Activated CD8-positive, alpha-beta memory T cell treated with anti-CD3 and anti-CD28 coated beads, Interleukin-2, amount 50 U/mL, for 24 hours (primary cell): ENCODE measurements around the gene SLC4A5.

ENCODE experiments used
- DNase-seq: peaks from one replicate; pipeline ENCODE4 v3.0.0-alpha.2; 2020; ENCODE audit errors: extremely low read depth

The SLC4A5 gene

DNA sequence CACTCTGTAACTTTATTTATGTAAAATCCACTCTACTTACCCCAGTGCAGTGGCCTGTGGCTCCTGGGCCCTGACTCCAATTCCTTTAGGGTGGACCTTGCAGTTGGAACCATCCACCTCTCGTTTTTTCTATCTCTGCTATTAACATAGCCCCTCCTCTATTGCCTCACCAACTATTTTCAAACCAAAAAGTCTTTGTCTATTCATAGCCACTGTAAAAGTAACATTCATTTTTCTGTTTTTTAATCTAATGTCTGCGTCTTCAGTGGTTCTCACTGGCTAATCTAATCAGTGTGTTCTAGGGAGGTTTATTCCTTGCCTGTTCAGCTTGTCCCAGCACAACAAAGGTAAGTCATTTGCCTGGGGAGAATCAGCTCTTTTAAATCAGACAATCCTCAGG is at the start of gene SLC4A5:
Gene SLC4A5 (minus strand): TSS at position 101 of the 400 bp plus-strand sequence. CDS start 28,393 bp downstream, outside the sequence.
- no peak for DNase-seq

DNA sequence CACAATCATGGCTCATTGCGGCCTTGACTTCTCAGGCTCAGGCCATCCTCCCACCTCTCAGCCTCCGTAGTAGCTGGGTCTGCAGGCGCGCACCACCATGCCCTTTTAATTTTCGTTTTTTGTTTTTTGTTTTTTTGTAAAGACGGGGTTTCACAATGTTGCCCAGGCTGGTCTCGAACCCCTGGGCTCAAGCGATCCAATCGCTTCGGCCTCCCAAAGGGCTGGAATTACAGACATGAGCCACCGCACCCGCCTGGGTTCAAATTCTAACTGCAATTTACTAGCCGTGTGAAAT is 49.2 kb upstream of the SLC4A5 start:
- no peak for DNase-seq

DNA sequence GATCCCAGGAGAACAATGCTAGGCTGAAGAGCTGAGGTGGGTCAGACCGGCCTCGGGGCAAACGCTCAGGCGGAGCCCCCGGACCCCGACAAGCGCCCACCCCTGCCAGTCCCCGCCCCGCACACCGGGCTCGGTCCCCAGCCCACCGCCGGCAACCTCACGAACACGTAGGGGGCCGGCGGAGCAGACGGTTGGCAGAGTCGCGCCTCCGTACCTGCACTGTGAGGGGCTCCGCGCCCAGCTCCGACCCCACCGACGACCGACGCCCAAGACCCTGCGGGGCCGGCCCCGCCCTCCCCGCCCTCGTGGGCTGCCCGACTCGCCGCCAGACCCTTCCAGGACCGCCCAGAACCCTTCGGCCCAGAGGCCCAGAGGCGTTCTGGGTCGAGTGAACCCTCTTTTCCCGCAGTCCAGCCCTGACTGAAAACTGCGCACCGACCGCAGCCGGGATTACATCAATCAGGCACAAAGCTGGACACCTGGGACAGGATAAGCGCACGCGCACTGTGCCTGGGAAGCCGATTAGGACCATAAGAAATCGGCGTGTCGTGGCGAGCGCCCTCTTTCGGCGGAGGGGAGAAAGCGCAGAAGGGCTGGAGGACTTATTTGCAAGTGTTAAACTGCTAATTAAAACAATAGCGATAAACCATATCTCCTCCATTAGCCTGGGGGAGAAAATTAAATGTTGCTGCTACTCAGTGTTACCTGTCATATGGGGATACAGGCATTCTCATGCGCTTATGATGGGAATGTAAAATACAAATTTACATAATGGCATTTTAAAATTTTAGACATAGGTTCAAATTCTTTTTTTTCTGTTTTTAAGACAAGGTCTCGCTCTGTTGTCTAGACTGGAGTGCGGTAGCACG is 48.6 kb upstream of the SLC4A5 start:
- peak; percentile 82 for DNase-seq

GRCh38 chr2:74391209-74391579 is 48.0 kb upstream of the SLC4A5 start:
- DNase-seq, result no peak

DNA sequence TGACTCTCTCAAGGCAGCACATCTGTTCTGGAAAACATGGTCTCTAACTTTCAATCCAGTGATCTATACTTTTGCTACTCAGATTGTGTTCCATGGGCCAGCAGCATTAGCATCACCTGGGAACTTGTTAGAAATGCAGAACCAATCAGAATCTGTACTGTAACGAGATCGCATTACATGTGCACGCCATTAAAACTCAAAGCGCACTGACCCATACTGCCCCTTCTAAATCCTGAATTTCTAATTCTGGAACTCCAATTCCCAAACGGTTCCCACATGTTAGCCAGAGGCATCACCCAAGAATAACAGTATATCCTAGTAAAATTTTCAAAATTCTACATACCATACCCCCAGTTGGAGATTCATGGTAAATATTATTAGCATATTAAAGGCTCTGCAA is 47.4 kb upstream of the SLC4A5 start:
- DNase-seq, result no peak

DNA sequence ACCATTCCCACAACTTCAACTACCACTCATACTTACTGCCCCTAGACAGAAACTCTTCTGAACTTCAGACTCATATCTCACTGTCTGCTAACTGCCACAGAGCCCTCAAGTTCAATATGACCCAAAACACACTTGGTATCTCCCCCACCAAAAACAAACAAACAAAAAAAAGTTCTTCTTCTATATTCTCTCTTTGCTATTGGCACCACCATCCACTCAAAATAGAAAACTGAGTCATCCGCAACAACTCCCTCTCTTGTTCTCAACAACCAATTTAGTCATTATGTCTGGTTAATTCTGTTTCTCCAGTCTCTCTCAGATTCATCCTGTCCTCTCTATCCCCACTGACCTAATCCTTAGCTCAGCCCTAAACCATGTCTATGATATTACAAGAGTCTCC is 44.1 kb upstream of the SLC4A5 start:
- DNase-seq, result no peak

DNA sequence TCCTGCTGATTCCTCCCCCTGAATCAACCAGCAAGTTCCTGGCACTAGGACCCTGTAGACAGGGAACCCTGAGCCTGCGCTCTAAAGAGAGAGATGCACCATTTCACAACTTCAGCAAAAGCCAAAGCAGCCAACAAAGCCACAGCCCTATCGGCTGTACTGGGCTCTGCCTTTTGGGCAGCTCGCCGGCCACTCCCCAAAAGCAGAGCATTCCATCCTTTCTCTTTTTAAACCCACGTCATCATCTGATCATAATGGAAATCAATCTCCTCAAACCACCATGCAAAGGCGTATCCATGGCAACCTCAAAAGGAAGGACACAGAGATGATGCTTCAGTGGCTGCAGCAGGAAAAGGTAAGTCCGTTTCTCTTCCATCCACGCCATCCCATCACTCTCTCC is 42.2 kb upstream of the SLC4A5 start:
- DNase-seq, result no peak

DNA sequence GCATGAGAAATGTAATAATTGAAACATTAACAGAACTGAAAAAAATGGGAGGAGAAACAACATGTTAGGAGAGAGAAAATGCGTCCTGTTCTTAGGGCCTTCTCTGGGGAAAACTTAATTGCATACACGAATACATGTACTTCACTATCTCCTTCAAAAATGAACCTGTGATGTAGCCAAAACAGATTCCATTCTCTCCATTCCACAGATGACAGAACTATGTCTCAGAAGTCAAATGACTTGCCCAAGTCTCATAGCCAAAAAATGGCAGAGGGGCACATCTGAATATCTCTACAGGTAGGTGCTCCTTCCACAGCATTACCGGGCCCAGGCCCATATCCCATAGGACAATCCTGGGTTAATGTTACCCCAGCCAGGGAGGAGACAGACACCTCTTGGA is 40.8 kb upstream of the SLC4A5 start:
- DNase-seq, result no peak

- no peak for DNase-seq
Measured at GRCh38 chr2:74383254-74383653, 40.0 kb upstream of the SLC4A5 start.

GRCh38 chr2:74381751-74382150 is 38.5 kb upstream of the SLC4A5 start:
- no peak for DNase-seq

GRCh38 chr2:74379851-74380789 is 36.9 kb upstream of the SLC4A5 start, which contains the start of gene DCTN1:
Gene DCTN1, minus strand, starts transcription at chr2:74380311. Its CDS starts 274 bp downstream, at chr2:74380037.
- DNase-seq, result no peak

GRCh38 chr2:74378007-74378406 is 34.8 kb upstream of the SLC4A5 start:
- no peak for DNase-seq

GRCh38 chr2:74375838-74376237 is 32.6 kb upstream of the SLC4A5 start:
- no peak for DNase-seq

DNA sequence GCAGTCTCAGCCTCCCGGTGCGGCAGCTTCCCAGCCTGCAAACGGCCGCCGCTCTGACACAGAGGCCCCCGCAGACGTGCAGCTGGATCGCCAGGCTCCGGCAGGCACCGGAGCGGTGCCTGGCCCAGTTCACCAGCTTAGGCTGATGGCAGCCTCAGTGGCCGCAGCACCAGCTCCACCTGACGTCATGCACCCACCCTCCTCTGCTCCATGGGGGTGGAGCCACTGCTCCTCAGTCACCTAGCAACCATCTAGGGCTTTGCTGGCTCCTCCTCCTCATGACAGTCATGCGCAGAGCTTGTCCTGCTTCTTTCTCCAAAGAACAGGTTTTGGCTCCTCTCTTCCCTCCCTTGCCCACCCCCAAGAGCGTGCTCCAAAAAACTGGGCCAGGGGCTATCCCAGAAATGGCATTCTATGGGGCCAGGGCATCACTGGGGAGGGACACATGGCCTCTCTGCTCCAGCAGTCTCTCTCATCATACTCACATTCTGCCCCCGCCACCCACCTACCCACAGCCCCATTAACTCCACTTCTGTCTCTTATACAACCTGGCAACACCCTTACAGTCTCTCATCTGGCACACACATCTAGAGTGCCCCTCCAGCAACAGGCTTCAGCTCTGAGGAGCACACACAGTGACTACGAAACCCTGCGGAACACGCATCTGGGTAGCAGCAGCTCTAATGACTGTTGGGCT is 31.4 kb upstream of the SLC4A5 start:
- no peak for DNase-seq

- no peak for DNase-seq
Measured at GRCh38 chr2:74373985-74374384, 30.8 kb upstream of the SLC4A5 start.

- DNase-seq, result no peak
Measured at GRCh38 chr2:74373221-74373676, 30.0 kb upstream of the SLC4A5 start.

DNA sequence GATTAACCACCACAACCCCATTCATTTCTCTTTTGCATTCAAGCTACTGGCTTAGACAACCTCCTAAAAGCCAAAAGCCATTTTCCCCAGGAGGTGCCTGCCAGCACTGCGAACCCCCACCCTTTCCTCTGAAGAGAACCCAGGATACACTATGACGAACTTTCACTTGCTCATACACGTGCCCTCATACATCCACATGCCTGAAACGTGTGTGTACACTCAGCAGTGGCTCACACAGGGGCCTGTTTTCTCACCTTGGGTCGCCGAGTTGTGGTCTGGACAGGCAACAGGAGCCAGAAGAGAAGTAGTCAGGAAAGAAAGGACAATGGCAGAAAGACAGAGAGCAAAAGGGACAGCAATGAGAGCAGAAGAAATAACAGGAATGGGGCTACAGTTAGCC is 29.5 kb upstream of the SLC4A5 start:
- DNase-seq, result no peak

GRCh38 chr2:74371421-74371820 is 28.2 kb upstream of the SLC4A5 start:
- DNase-seq, result no peak

DNA sequence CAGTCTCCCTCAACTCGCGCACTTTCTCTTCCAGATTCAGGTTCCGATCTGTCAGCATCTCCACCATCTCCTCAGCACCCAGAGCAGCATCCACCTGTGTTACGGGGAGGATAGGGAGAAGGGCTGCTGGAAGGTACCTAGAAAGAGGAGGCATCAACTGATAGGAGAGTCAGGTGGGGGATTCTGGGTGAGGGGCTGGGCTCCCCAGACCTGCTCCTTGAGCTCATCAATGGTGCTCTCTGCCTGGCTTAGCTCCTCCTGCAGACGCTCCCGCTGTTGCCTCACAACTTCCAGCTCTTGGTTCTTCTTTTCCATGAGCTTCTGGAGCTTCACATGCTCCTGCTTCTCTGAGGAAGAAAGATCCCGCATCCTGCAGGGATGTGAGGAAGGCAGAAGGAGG is 26.8 kb upstream of the SLC4A5 start:
- no peak for DNase-seq

GRCh38 chr2:74368499-74368898 is 25.3 kb upstream of the SLC4A5 start:
- DNase-seq, result no peak

- DNase-seq, result no peak
Measured at GRCh38 chr2:74367789-74368188, 24.6 kb upstream of the SLC4A5 start.

DNA sequence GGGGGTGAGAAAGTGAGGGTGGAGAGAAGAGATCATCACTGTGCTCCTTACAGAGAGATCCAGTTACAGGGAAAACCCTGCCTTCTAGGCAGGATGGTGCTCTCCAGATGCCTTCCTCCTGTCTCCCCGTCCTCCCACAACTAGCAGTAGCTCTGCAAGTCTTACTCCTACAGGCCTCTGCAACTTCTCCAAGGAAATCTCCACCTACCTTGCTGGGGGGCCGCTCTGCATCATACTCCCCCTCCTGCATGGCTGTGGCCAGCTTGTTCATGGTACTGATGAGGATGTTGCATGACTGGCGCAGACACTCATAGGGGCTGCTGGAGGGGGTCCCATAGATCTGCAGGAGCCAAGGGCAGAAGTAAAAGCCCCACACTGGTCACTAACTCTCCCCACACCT is 22.8 kb upstream of the SLC4A5 start:
- no peak for DNase-seq
